Measurements from ENCODE around the gene RPAP3. TPM values are rescaled to one million over a fixed set of nuclear protein-coding genes. Genes with fewer than 3 reads are reported as not detected.

The RPAP3 gene
- total RNA-seq, 2 experiments from 2014 or later = 38.4 to 40.7 TPM

Other genes starting within 250 kb of the RPAP3 start
- not detected for gene ENDOU, start 19.5 kb upstream of the RPAP3 start, total RNA-seq
- 1 to 10 TPM; 1.4 to 1.6 TPM for gene RAPGEF3, start 52.9 kb upstream of the RPAP3 start, total RNA-seq
- gene SLC48A1, start 67.2 kb upstream of the RPAP3 start, total RNA-seq = 10 to 100 TPM; 19.4 to 22.6 TPM
- 100 to 1,000 TPM; 315 to 328 TPM for gene HDAC7, start 113.9 kb upstream of the RPAP3 start, total RNA-seq
- 10 to 100 TPM; 62.9 to 65.5 TPM for gene VDR, start 199.0 kb upstream of the RPAP3 start, total RNA-seq

All from activated CD4-positive, alpha-beta memory T cell treated with anti-CD3 and anti-CD28 coated beads, Interleukin-2, amount 10 ng/mL, durations not matched to agents 7 days and 5 days (primary cell).